Measurements from ENCODE around the gene BAZ2B. TPM values are rescaled to one million over a fixed set of nuclear protein-coding genes. Genes with fewer than 3 reads are reported as not detected.

Gene BAZ2B
- total and polyA plus RNA-seq, 3 donors from 2014 or later = 23.5 to 132 (median 119) TPM

DNA sequence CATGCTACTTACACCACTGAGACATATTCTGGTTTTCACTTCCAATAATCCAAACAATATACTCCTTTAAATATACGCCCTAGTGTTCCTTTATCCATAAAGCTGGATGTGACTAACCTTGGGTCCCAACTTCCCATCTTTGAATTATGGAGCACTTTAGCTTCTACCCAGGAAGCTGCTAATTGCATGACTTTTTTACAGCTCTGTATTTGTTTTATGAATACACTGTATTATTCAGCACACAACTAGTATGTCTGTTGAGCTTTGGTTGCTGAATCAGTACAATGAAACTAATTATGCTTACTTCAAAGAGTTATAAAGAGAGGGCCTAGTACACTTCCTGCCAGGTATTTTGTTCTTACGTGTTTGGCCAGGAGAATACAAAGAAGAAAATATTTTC is 118.5 kb downstream of the BAZ2B start:
- no peaks in the 10 kb centered on the region for H3K27me3 ChIP-seq
- H3K4me1 ChIP-seq = no peaks in the 10 kb centered on the region
- DNase-seq = no peak
- TF ChIP-seq, protein P1, sequence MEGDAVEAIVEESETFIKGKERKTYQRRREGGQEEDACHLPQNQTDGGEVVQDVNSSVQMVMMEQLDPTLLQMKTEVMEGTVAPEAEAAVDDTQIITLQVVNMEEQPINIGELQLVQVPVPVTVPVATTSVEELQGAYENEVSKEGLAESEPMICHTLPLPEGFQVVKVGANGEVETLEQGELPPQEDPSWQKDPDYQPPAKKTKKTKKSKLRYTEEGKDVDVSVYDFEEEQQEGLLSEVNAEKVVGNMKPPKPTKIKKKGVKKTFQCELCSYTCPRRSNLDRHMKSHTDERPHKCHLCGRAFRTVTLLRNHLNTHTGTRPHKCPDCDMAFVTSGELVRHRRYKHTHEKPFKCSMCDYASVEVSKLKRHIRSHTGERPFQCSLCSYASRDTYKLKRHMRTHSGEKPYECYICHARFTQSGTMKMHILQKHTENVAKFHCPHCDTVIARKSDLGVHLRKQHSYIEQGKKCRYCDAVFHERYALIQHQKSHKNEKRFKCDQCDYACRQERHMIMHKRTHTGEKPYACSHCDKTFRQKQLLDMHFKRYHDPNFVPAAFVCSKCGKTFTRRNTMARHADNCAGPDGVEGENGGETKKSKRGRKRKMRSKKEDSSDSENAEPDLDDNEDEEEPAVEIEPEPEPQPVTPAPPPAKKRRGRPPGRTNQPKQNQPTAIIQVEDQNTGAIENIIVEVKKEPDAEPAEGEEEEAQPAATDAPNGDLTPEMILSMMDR (IDR thresholded peaks at IDR 0.05) = no peak
- no peak for TF ChIP-seq POLR2A (IDR thresholded peaks at IDR 0.05)
- no peaks in the 10 kb centered on the region for H3K36me3 ChIP-seq (ENCODE audit: low read depth, missing control alignments)
- H3K9me3 ChIP-seq = no peaks in the 10 kb centered on the region
- H3K27ac ChIP-seq = no peak overlapping the region
- intact Hi-C loops (cut with DNase I; ENCODE audit: low total_unique reads) = no loop called here
- H3K4me3 ChIP-seq = no peak overlapping the region
- 79 to 85% methylated on average over 2 of the region's 2 CpGs for WGBS, 2 donors

DNA sequence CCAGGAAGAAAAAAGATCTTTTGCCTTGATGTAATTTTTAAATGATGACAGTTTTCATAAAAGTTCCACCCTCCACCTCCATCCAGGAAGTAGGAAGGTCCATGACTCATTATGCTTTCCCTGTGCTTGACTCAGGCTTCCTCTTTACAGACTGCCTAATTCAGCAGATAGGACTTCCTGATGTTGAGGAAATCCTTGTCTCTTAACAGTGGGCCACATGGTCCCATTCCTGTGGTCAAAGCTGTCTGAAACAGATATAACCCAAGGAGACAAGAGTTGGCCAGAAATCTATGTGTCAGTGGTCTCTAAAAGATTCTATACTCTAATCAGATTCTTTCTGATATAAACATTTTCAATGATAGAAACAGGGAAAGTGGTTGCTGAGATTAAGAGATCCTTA is 119.1 kb downstream of the BAZ2B start:
- no peak overlapping the region for H3K27ac ChIP-seq
- DNase-seq = no peak
- intact Hi-C loops (cut with DNase I; ENCODE audit: low total_unique reads) = no loop called here
- no peaks in the 10 kb centered on the region for H3K4me1 ChIP-seq
- TF ChIP-seq, protein P1 (IDR thresholded peaks at IDR 0.05) = no peak
- no peak for TF ChIP-seq POLR2A (IDR thresholded peaks at IDR 0.05)
- H3K27me3 ChIP-seq = no peaks in the 10 kb centered on the region
- no peak overlapping the region for H3K4me3 ChIP-seq
- no peaks in the 10 kb centered on the region for H3K36me3 ChIP-seq (ENCODE audit: low read depth, missing control alignments)
- no peaks in the 10 kb centered on the region for H3K9me3 ChIP-seq

DNA sequence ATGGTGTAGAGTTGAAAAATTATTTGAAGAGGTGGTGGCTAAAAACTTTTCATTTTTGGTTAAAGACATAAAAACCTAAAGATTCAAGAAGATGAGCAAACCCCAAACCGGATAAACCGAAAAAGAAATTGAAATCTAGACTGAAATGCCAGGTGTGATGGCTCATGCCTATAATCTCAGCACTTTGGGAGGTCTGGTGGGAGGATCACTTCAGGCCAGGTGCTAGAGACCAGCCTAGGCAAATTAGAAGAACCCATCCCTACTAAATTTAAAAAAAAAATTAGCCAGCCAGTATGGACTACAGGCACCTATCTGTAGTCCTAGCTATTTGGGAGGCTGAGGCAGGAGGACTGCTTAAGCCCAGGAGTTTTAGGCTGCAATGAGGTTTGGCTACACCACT is 126.9 kb downstream of the BAZ2B start:
- no peaks in the 10 kb centered on the region for H3K36me3 ChIP-seq (ENCODE audit: low read depth, missing control alignments)
- intact Hi-C loops (cut with DNase I; ENCODE audit: low total_unique reads) = no loop called here
- no peak overlapping the region for H3K4me3 ChIP-seq
- no peaks in the 10 kb centered on the region for H3K27me3 ChIP-seq
- H3K27ac ChIP-seq = no peak overlapping the region
- TF ChIP-seq, protein P1 (IDR thresholded peaks at IDR 0.05) = no peak
- TF ChIP-seq POLR2A (IDR thresholded peaks at IDR 0.05) = no peak
- H3K4me1 ChIP-seq = no peaks in the 10 kb centered on the region
- H3K9me3 ChIP-seq = no peaks in the 10 kb centered on the region
- 97% methylated on average over 2 of the region's 2 CpGs for WGBS, 2 donors
- no peak for DNase-seq

DNA sequence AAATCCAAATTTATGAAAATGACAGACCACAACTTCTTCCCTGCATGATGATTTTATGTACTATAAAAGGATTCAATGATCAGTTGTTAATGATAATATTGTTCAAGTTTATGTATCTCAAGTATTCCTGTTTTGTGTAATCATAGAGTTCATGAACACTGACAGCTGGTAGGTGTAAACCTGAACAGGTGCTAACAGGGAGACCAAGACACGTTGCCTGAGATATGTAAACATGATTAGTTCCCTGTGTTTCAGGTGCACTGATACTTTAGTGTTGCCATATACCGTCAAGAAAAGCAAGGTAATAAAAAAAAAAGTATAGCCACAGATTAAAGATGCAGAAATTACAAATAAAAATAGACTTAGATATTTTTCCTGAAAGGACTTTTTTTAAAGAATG is 131.8 kb downstream of the BAZ2B start:
- WGBS, 2 donors = 76 to 87% methylated on average over 2 of the region's 2 CpGs
- Histone ChIP-seq H3K27me3 (no peaks in the 10 kb centered on the region), H3K4me1 (no peaks in the 10 kb centered on the region), H3K9me3 (no peaks in the 10 kb centered on the region), H3K4me3 (no peak overlapping the region), H3K36me3 (ENCODE audit: low read depth, missing control alignments) (no peaks in the 10 kb centered on the region), H3K27ac (no peak overlapping the region)
- DNase-seq = no peak
- TF ChIP-seq, protein P1 (IDR thresholded peaks at IDR 0.05) = no peak
- TF ChIP-seq POLR2A (IDR thresholded peaks at IDR 0.05) = no peak
- intact Hi-C loops (cut with DNase I; ENCODE audit: low total_unique reads) = no loop called here

DNA sequence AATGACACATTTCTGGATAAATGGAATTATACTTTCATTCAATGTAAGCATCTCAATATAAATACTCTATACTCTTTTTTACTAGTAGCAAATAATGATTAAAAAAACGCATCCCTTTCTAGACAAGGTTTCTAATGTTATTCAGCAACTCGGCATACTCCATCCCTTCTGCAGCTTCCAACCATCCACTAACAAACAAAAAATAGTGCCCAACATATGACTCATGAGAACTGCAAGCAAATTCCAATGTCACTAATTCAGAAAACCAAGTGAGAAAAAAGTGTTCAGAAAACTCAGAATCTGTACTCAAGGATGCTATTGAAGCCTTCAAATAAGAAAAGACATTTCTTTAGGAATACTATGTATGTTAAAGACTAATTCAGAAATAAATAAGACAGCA is 140.0 kb downstream of the BAZ2B start:
- no peak for DNase-seq
- Histone ChIP-seq H3K4me1 (no peaks in the 10 kb centered on the region), H3K27me3 (no peaks in the 10 kb centered on the region), H3K9me3 (no peaks in the 10 kb centered on the region), H3K36me3 (ENCODE audit: low read depth, missing control alignments) (no peaks in the 10 kb centered on the region), H3K27ac (no peak overlapping the region), H3K4me3 (no peak overlapping the region)
- 95% methylated on average over 2 of the region's 2 CpGs for WGBS, 2 donors
- intact Hi-C loops (cut with DNase I; ENCODE audit: low total_unique reads) = no loop called here
- TF ChIP-seq, protein P1 (IDR thresholded peaks at IDR 0.05) = no peak
- TF ChIP-seq POLR2A (IDR thresholded peaks at IDR 0.05) = no peak

Data from testis (tissue), 3 donors.